Gastrocnemius medialis (tissue), 4 donors: ENCODE results near the gene DNASE2. TPM values are rescaled to one million over a fixed set of nuclear protein-coding genes. Genes with fewer than 3 reads are reported as not detected.

Experiments used
- ATAC-seq, 2 donors: fragments of 150-250 bp; one replicate each; pipeline ENCODE4 v1.9.1; 2016
- DNase-seq, 2 donors: peaks; one replicate each; pipeline ENCODE4 v3.0.0-alpha.2; 2019
- H3K27ac ChIP-seq, 4 donors: fragments of 200-600 bp; sonication (generic); 1 replicate in 1 of 4; 2 replicates in 3 of 4; pipeline ENCODE4 v1.5.1; 2016 to 2018; ENCODE audit warnings: mild to moderate bottlenecking in 2 of 4, moderate library complexity in 1 of 4
- H3K27me3 ChIP-seq, 3 donors: fragments of 200-600 bp; sonication (generic) in 2 of 3; 1 replicate in 1 of 3; 2 replicates in 2 of 3; pipeline versions ENCODE4 v1.5.1 to v1.6.0; 2016 to 2019; ENCODE audit warnings: mild to moderate bottlenecking in 1 of 3, moderate library complexity in 1 of 3
- H3K36me3 ChIP-seq, 2 donors: fragments of 200-600 bp; sonication (generic) in 1 of 2; one replicate each; pipeline ENCODE4 v1.5.1; 2017 to 2018
- H3K4me1 ChIP-seq, 2 donors: fragments of 200-600 bp; sonication (generic) in 1 of 2; one replicate each; pipeline ENCODE4 v1.5.1; 2016 to 2017; ENCODE audit warnings: mild to moderate bottlenecking in 2 of 2
- H3K4me3 ChIP-seq, 4 donors: fragments of 200-600 bp; sonication (generic) in 3 of 4; 1 replicate in 1 of 4; 2 replicates in 3 of 4; pipeline ENCODE4 v1.5.1; 2016 to 2019; ENCODE audit warnings: mild to moderate bottlenecking in 2 of 4
- H3K9me3 ChIP-seq, 3 donors: fragments of 200-600 bp; sonication (generic) in 2 of 3; 1 replicate in 1 of 3; 2 replicates in 2 of 3; pipeline ENCODE4 v1.5.1; 2016 to 2019
- CTCF ChIP-seq, 5 experiments: fragments of 450-650 bp in 3 of 5; fragments of 200-600 bp in 2 of 5; sonication (generic) in 2 of 5; IDR thresholded peaks in 4 of 5; conservative IDR thresholded peaks in 1 of 5; 1 replicate in 4 of 5; 2 replicates in 1 of 5; pipeline ENCODE4 v1.5.1; 2016 to 2019; ENCODE audit warnings: antibody characterized with exemption in 5 of 5, mild to moderate bottlenecking in 3 of 5, moderate library complexity in 3 of 5
- POLR2A ChIP-seq, 2 donors: fragments of 450-650 bp; IDR thresholded peaks; one replicate each; pipeline ENCODE4 v1.6.1; 2017; ENCODE audit warnings: antibody characterized with exemption in 2 of 2, mild to moderate bottlenecking in 2 of 2, moderate library complexity in 2 of 2
- in situ Hi-C, 4 donors: fragments of 200-750 bp; cut with MboI; loops; one replicate each; pipeline versions ENCODE4 v1.15.0 to v1.8.0; 2017; ENCODE audit warnings: low sequenced_read_pairs in 4 of 4
- intact Hi-C: fragments of 100-400 bp; cut with DNase I; formaldehyde crosslinking; loops from one replicate; pipeline ENCODE4 v1.15.1; 2023; ENCODE audit warnings: low total_unique reads
- microRNA-seq, 2 donors: library from miRNA; unstranded; fragments of <30 nt; microRNA quantifications; one replicate each; pipeline ENCODE4, GENCODE V29; 2016; ENCODE audit warnings: borderline replicate concordance in 2 of 2
- total RNA-seq, 4 donors: library from RNA; depleted of rRNA; stranded (reverse); fragments of >200 nt; gene quantifications; one replicate each; pipeline versions ENCODE4 v1.1.0 to v1.2.3, GENCODE V29; 2016

DNASE2 gene
- total RNA-seq, 4 donors from 2014 or later, result 11.9 to 44.3 (median 15.4) TPM

DNA sequence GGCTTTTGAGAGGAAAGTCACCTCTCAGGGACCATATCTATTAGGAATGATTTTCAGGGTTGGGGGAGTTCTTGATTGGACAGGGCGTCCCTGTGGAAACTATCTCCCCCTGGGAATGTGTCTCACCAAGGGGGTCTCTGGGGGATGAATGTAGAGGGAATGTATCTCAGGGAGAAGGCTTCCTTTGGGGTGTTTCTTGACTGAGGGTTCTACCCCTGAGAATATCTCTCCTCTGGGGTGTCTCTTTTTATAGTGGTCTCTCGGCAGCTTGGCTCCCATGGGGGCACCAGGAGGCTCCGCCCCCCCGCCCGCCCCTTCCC lies 47.9 kb downstream of the DNASE2 start:
- Histone ChIP-seq H3K36me3 (no peaks in the 10 kb centered on the region), H3K9me3 (no peaks in the 10 kb centered on the region), H3K27ac (no peak overlapping the region), H3K27me3 (peaks cover 89 to 94% (median 90%) of the 10 kb centered on the region in 3 donors), H3K4me1 (peaks cover under 1 to 5% of the 10 kb centered on the region in 2 donors), H3K4me3 (no peak overlapping the region)
- intact Hi-C loops, result no loop called here
- ATAC-seq, result no peak
- TF ChIP-seq POLR2A (IDR thresholded peaks at IDR 0.05) (no peak), CTCF (IDR thresholded peaks at IDR 0.05 in 4 of 5, conservative IDR thresholded peaks at IDR 0.05 in 1 of 5) (no peak)
- DNase-seq, result no peak
- in situ Hi-C loops, result no loop called here

GRCh38 chr19:12828494-12828893 lies 52.8 kb downstream of the DNASE2 start:
- H3K4me3 ChIP-seq, result no peak overlapping the region
- H3K27me3 ChIP-seq, result peaks cover 83 to 93% (median 88%) of the 10 kb centered on the region in 3 donors
- H3K27ac ChIP-seq, result no peak overlapping the region
- DNase-seq, result no peak
- no peaks in the 10 kb centered on the region for H3K4me1 ChIP-seq
- in situ Hi-C loops (no loop called here), intact Hi-C loops (no loop called here)
- H3K9me3 ChIP-seq, result no peaks in the 10 kb centered on the region
- no peak for ATAC-seq
- no peak for TF ChIP-seq CTCF (IDR thresholded peaks at IDR 0.05 in 4 of 5, conservative IDR thresholded peaks at IDR 0.05 in 1 of 5)
- TF ChIP-seq POLR2A (IDR thresholded peaks at IDR 0.05), result no peak
- no peaks in the 10 kb centered on the region for H3K36me3 ChIP-seq

DNA sequence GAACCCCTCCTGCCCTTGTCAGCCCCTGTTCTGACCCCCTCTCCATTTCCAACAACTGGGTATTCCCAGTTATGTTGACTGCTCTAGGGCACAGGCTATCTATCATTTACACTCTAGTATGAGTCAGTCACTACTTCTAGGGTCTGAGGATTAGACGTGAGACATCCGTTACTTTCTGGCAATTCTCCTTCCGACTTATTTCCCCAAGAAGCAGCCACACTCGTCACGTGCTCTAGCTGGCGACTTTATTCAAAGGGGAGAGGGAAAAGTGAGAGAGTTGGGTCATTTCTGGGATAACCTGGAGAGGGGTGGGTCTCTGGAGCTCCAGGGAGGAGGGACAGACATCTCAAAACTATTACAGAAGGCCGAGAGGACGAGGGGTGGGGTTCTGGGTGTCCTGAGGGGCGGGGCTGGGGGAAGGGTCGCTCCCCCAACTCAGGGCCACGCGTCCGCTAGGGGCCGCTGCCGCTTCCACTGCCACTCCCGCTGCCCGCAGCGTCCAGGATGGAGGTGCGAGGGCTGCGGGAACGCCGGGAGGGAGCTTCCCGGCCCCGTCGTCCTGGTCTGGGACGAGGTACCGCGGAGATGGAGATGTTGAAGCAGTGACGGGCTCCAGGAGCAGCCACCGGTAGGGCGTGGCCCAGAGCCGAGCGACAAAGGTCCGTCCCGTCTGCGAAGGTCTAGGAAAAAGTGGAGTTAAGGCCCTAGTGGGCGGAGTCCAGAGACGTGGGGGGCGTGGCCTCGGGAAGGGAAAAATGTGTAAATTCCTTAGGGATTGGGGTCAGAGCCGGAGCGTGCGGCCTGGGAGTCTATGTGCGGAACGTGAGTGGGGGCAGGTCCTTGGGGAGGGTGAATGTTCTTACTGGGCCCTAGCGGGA lies 55.8 kb downstream of the DNASE2 start:
- ATAC-seq, result no peak
- H3K4me1 ChIP-seq, result no peaks in the 10 kb centered on the region
- in situ Hi-C loops, result no loop called here
- H3K36me3 ChIP-seq, result no peaks in the 10 kb centered on the region
- H3K4me3 ChIP-seq, result no peak overlapping the region
- no peak overlapping the region for H3K27ac ChIP-seq
- H3K9me3 ChIP-seq, result no peaks in the 10 kb centered on the region
- TF ChIP-seq POLR2A (IDR thresholded peaks at IDR 0.05), result no peak
- TF ChIP-seq CTCF (IDR thresholded peaks at IDR 0.05 in 4 of 5, conservative IDR thresholded peaks at IDR 0.05 in 1 of 5), result no peak
- H3K27me3 ChIP-seq, result peaks cover 55 to 68% (median 62%) of the 10 kb centered on the region in 3 donors
- no peak for DNase-seq
- intact Hi-C loops, result no loop called here

Small RNA genes lying within 50 kb of the gene (microRNA-seq; reads per million reads assigned to microRNA genes)
- gene MIR5695, result 0 reads per million in 2 donors
- 0 reads per million in 2 donors for gene MIR6794

Other genes starting within 250 kb of the DNASE2 start
- gene MAN2B1, start 214.7 kb downstream of the DNASE2 start, total RNA-seq, result 10 to 100 TPM; 18.0 to 34.2 (median 29.3) TPM
- gene WDR83, start 214.6 kb downstream of the DNASE2 start, total RNA-seq, result 1 to 10 TPM; 2.2 to 8.4 (median 3.7) TPM
- 100 to 1,000 TPM; 115 to 184 (median 127) TPM for gene DHPS, start 199.6 kb downstream of the DNASE2 start, total RNA-seq
- not detected for gene GNG14, start 193.5 kb downstream of the DNASE2 start, total RNA-seq
- gene FBXW9, start 184.8 kb downstream of the DNASE2 start, total RNA-seq, result 1 to 10 TPM; 2.5 to 5.8 (median 3.3) TPM
- gene TNPO2, start 157.5 kb downstream of the DNASE2 start, total RNA-seq, result 10 to 100 TPM; 32.1 to 49.9 (median 42.0) TPM
- 100 to 1,000 TPM; 260 to 354 (median 297) TPM for gene TRIR, start 146.8 kb downstream of the DNASE2 start, total RNA-seq
- gene GET3, start 144.0 kb downstream of the DNASE2 start, total RNA-seq, result 10 to 100 TPM; 52.6 to 85.1 (median 70.5) TPM
- gene BEST2, start 129.7 kb downstream of the DNASE2 start, total RNA-seq, result under 1 TPM in 1 of 4 donors, not detected in 3; 0.63 TPM
- gene HOOK2, start 105.9 kb downstream of the DNASE2 start, total RNA-seq, result 10 to 100 TPM; 12.3 to 23.4 (median 17.6) TPM
- 100 to 1,000 TPM in 2 of 4 donors, 10 to 100 TPM in 2; 59.0 to 200 (median 128) TPM for gene JUNB, start 90.0 kb downstream of the DNASE2 start, total RNA-seq
- gene PRDX2, start 79.6 kb downstream of the DNASE2 start, total RNA-seq, result 100 to 1,000 TPM; 357 to 551 (median 406) TPM
- gene THSD8, start 79.4 kb downstream of the DNASE2 start, total RNA-seq, result not detected
- 1 to 10 TPM; 1.0 to 3.9 (median 2.4) TPM for gene RNASEH2A, start 74.9 kb downstream of the DNASE2 start, total RNA-seq
- gene RTBDN, start 46.9 kb downstream of the DNASE2 start, total RNA-seq, result not detected
- gene MAST1, start 42.9 kb downstream of the DNASE2 start, total RNA-seq, result not detected
- gene KLF1, start 5.8 kb upstream of the DNASE2 start, total RNA-seq, result not detected
- 10 to 100 TPM; 35.6 to 83.8 (median 54.1) TPM for gene GCDH, start 9.7 kb upstream of the DNASE2 start, total RNA-seq
- gene SYCE2, start 37.8 kb upstream of the DNASE2 start, total RNA-seq, result not detected
- gene FARSA, start 52.3 kb upstream of the DNASE2 start, total RNA-seq, result 10 to 100 TPM; 40.7 to 68.8 (median 62.3) TPM
- gene CALR, start 57.2 kb upstream of the DNASE2 start, total RNA-seq, result 100 to 1,000 TPM; 110 to 195 (median 135) TPM
- gene RAD23A, start 64.4 kb upstream of the DNASE2 start, total RNA-seq, result 100 to 1,000 TPM; 618 to 949 (median 780) TPM
- 10 to 100 TPM; 50.7 to 71.0 (median 61.4) TPM for gene GADD45GIP1, start 75.8 kb upstream of the DNASE2 start, total RNA-seq
- not detected for gene DAND5, start 88.1 kb upstream of the DNASE2 start, total RNA-seq
- gene NFIX, start 114.0 kb upstream of the DNASE2 start, total RNA-seq, result 100 to 1,000 TPM in 2 of 4 donors, 10 to 100 TPM in 2; 31.9 to 128 (median 105) TPM
- 1 to 10 TPM; 2.6 to 5.0 (median 3.1) TPM for gene LYL1, start 221.4 kb upstream of the DNASE2 start, total RNA-seq
- 10 to 100 TPM; 31.7 to 47.9 (median 45.0) TPM for gene TRMT1, start 235.3 kb upstream of the DNASE2 start, total RNA-seq
- 10 to 100 TPM; 36.3 to 81.3 (median 49.4) TPM for gene NACC1, start 236.8 kb upstream of the DNASE2 start, total RNA-seq